HG03432 (cell line): ENCODE measurements around the gene EEPD1.
A peak's percentile ranks its signal among the peaks of the same experiment; 100 is the strongest.

ENCODE experiments used
- ATAC-seq: cut with Tn5 transposase; IDR thresholded peaks from one replicate; pipeline ENCODE4 v1.9.1; 2021; ENCODE audit warnings: mild to moderate bottlenecking, moderate library complexity; ENCODE audit not compliant: unreplicated experiment

Gene EEPD1

GRCh38 chr7:36278069-36278619 lies 125.1 kb downstream of the EEPD1 start:
- no peak for ATAC-seq

- no peak for ATAC-seq
These were observed 125.6 kb downstream of the EEPD1 start for GRCh38 chr7:36278620-36279172.

- peak; percentile 76 for ATAC-seq
These were observed 126.3 kb downstream of the EEPD1 start for GRCh38 chr7:36279200-36279925.

GRCh38 chr7:36279926-36280315 lies 126.9 kb downstream of the EEPD1 start:
- ATAC-seq, result no peak

- ATAC-seq, result peak; percentile 44
These were observed 128.1 kb downstream of the EEPD1 start for GRCh38 chr7:36280840-36281812.

GRCh38 chr7:36281945-36282717 lies 129.1 kb downstream of the EEPD1 start:
- ATAC-seq, result no peak

- ATAC-seq, result no peak
These were observed 130.1 kb downstream of the EEPD1 start for GRCh38 chr7:36283181-36283580.

- peak; percentile 51 for ATAC-seq
These were observed 130.7 kb downstream of the EEPD1 start for GRCh38 chr7:36283711-36284130.

GRCh38 chr7:36284456-36285090 lies 131.5 kb downstream of the EEPD1 start:
- ATAC-seq, result no peak

- ATAC-seq, result no peak
These were observed 132.2 kb downstream of the EEPD1 start for GRCh38 chr7:36285276-36285675.

- ATAC-seq, result peak; percentile 36
These were observed 133.2 kb downstream of the EEPD1 start for GRCh38 chr7:36286226-36286625.

GRCh38 chr7:36286688-36287087 lies 133.6 kb downstream of the EEPD1 start:
- no peak for ATAC-seq

- peak; percentile 35 for ATAC-seq
These were observed 134.6 kb downstream of the EEPD1 start for GRCh38 chr7:36287371-36288241.

GRCh38 chr7:36288501-36288900 lies 135.4 kb downstream of the EEPD1 start:
- ATAC-seq, result no peak

- ATAC-seq, result peak; percentile 39
These were observed 137.0 kb downstream of the EEPD1 start for GRCh38 chr7:36289833-36290661.

GRCh38 chr7:36291387-36292316 lies 138.6 kb downstream of the EEPD1 start:
- ATAC-seq, result peak; percentile 41

- ATAC-seq, result no peak
These were observed 142.0 kb downstream of the EEPD1 start for GRCh38 chr7:36295090-36295489.
